Esophagus (tissue), 2 donors: Measurements from ENCODE around the gene CDH15. TPM values are rescaled to one million over a fixed set of nuclear protein-coding genes. Genes with fewer than 3 reads are reported as not detected.

Experiments
- polyA plus RNA-seq, 2 donors: library from polyadenylated mRNA; stranded (reverse); fragments of 200-250 nt; gene quantifications; one replicate each; pipeline ENCODE4 v1.2.3, GENCODE V29; 2013
- donor health status: healthy with polysubstance abuse.
- donor health status: Bipolar disorder and iron deficiency.

Gene CDH15
- polyA plus RNA-seq, 2 donors: not detected

Other genes with a start within 250 kb of the CDH15 start
- 1 to 10 TPM in 1 of 2 donors, under 1 TPM in 1; 0.93 to 1.4 TPM for gene CBFA2T3, start 194.5 kb upstream of the CDH15 start, polyA plus RNA-seq
- 10 to 100 TPM; 14.1 to 22.3 TPM for gene ACSF3, start 77.9 kb upstream of the CDH15 start, polyA plus RNA-seq
- under 1 TPM; 0.14 to 0.16 TPM for gene SLC22A31, start 28.8 kb downstream of the CDH15 start, polyA plus RNA-seq
- gene ZNF778, start 46.0 kb downstream of the CDH15 start, polyA plus RNA-seq: 1 to 10 TPM; 1.4 to 2.9 TPM